ENCODE measurements around the gene NHERF2. TPM values are rescaled to one million over a fixed set of nuclear protein-coding genes. Genes with fewer than 3 reads are reported as not detected.
A peak's percentile ranks its signal among the peaks of the same experiment; 100 is the strongest.

NHERF2 gene
- polyA plus RNA-seq, 6 donors from 2014 or later, result not detected

GRCh38 chr16:2086812-2087747 lies 60.4 kb downstream of the NHERF2 start:
- no peak for DNase-seq
- Mint-ChIP-seq H3K27ac (peak overlapping the region in 1 of 6 donors; percentile 16), H3K27me3 (no peaks in the 10 kb centered on the region), H3K9me3 (no peaks in the 10 kb centered on the region), H3K4me1 (peaks cover 0 to 5% (median 4%) of the 10 kb centered on the region in 3 donors), H3K4me3 (peak overlapping the region in 2 of 8 donors; percentile 29 to 37), H3K36me3 (no peaks in the 10 kb centered on the region)
- peak; percentile 46 to 79 for ATAC-seq (ENCODE audit: low read depth in 2 of 2)

DNA sequence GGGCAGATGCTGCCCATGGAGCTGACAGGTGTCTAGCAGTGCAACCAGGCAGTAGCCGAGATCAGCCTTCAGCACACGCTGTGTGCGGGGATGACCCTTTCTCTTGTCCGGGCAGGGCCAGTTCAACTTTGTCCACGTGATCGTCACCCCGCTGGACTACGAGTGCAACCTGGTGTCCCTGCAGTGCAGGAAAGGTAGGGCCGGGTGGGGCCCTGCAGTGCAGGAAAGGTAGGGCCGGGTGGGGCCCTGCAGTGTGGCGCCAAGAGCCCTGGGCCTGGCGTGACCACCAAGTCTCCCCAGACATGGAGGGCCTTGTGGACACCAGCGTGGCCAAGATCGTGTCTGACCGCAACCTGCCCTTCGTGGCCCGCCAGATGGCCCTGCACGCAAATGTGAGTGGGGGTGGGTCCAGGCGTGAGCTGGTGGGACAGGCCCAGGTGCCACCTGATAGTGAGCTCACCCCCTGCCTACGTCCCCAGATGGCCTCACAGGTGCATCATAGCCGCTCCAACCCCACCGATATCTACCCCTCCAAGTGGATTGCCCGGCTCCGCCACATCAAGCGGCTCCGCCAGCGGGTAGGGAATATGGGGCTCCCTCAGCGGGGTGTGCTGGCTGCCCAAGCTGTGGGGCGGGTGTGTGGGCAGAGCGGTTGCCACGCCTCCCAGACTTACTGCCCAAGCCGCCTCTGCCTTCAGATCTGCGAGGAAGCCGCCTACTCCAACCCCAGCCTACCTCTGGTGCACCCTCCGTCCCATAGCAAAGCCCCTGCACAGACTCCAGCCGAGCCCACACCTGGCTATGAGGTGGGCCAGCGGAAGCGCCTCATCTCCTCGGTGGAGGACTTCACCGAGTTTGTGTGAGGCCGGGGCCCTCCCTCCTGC lies 61.3 kb downstream of the NHERF2 start:
- DNase-seq, result no peak
- no peaks in the 10 kb centered on the region for H3K4me1 Mint-ChIP-seq
- no peak overlapping the region for H3K4me3 Mint-ChIP-seq
- no peaks in the 10 kb centered on the region for H3K9me3 Mint-ChIP-seq
- ATAC-seq (ENCODE audit: low read depth in 2 of 2), result no peak
- H3K27ac Mint-ChIP-seq, result peak overlapping the region in 2 of 6 donors; percentile 16 to 62
- no peaks in the 10 kb centered on the region for H3K27me3 Mint-ChIP-seq
- H3K36me3 Mint-ChIP-seq, result no peaks in the 10 kb centered on the region

Other genes with a start within 250 kb of the NHERF2 start
- 10 to 100 TPM; 30.2 to 54.1 (median 36.2) TPM for gene SPSB3, start 244.3 kb upstream of the NHERF2 start, polyA plus RNA-seq (ENCODE audit: low read depth in 6 of 6)
- gene NUBP2, start 243.9 kb upstream of the NHERF2 start, polyA plus RNA-seq (ENCODE audit: low read depth in 6 of 6), result 100 to 1,000 TPM in 1 of 6 donors, 10 to 100 TPM in 5; 69.1 to 110 (median 81.0) TPM
- under 1 TPM in 1 of 6 donors, not detected in 5; 0.13 TPM for gene IGFALS, start 233.2 kb upstream of the NHERF2 start, polyA plus RNA-seq (ENCODE audit: low read depth in 6 of 6)
- gene HAGH, start 200.1 kb upstream of the NHERF2 start, polyA plus RNA-seq (ENCODE audit: low read depth in 6 of 6), result 10 to 100 TPM; 21.1 to 68.5 (median 39.1) TPM
- 10 to 100 TPM; 20.2 to 28.1 (median 24.5) TPM for gene FAHD1, start 199.7 kb upstream of the NHERF2 start, polyA plus RNA-seq (ENCODE audit: low read depth in 6 of 6)
- not detected for gene MEIOB, start 154.7 kb upstream of the NHERF2 start, polyA plus RNA-seq (ENCODE audit: low read depth in 6 of 6)
- not detected for gene HS3ST6, start 108.5 kb upstream of the NHERF2 start, polyA plus RNA-seq (ENCODE audit: low read depth in 6 of 6)
- 10 to 100 TPM; 15.6 to 34.5 (median 18.8) TPM for gene MSRB1, start 83.7 kb upstream of the NHERF2 start, polyA plus RNA-seq (ENCODE audit: low read depth in 6 of 6)
- gene RPL3L, start 72.2 kb upstream of the NHERF2 start, polyA plus RNA-seq (ENCODE audit: low read depth in 6 of 6), result not detected
- gene NDUFB10, start 67.4 kb upstream of the NHERF2 start, polyA plus RNA-seq (ENCODE audit: low read depth in 6 of 6), result 100 to 1,000 TPM; 163 to 200 (median 194) TPM
- 1,000 to 10,000 TPM; 5,355 to 7,267 (median 6,090) TPM for gene RPS2, start 62.1 kb upstream of the NHERF2 start, polyA plus RNA-seq (ENCODE audit: low read depth in 6 of 6)
- not detected for gene RNF151, start 60.0 kb upstream of the NHERF2 start, polyA plus RNA-seq (ENCODE audit: low read depth in 6 of 6)
- 10 to 100 TPM; 10.9 to 54.8 (median 35.4) TPM for gene TBL3, start 54.8 kb upstream of the NHERF2 start, polyA plus RNA-seq (ENCODE audit: low read depth in 6 of 6)
- gene NOXO1, start 45.4 kb upstream of the NHERF2 start, polyA plus RNA-seq (ENCODE audit: low read depth in 6 of 6), result not detected
- gene GFER, start 42.7 kb upstream of the NHERF2 start, polyA plus RNA-seq (ENCODE audit: low read depth in 6 of 6), result 10 to 100 TPM; 31.9 to 58.2 (median 37.6) TPM
- gene SYNGR3, start 36.9 kb upstream of the NHERF2 start, polyA plus RNA-seq (ENCODE audit: low read depth in 6 of 6), result 1 to 10 TPM in 5 of 6 donors, not detected in 1; 1.5 to 4.1 (median 2.8) TPM
- gene ZNF598, start 17.1 kb upstream of the NHERF2 start, polyA plus RNA-seq (ENCODE audit: low read depth in 6 of 6), result 1 to 10 TPM; 2.7 to 8.4 (median 3.9) TPM
- gene NPW, start 7.1 kb upstream of the NHERF2 start, polyA plus RNA-seq (ENCODE audit: low read depth in 6 of 6), result not detected
- 10 to 100 TPM; 21.4 to 38.3 (median 26.0) TPM for gene NTHL1, start 20.9 kb downstream of the NHERF2 start, polyA plus RNA-seq (ENCODE audit: low read depth in 6 of 6)
- 10 to 100 TPM; 16.6 to 45.0 (median 24.9) TPM for gene TSC2, start 21.1 kb downstream of the NHERF2 start, polyA plus RNA-seq (ENCODE audit: low read depth in 6 of 6)
- 10 to 100 TPM in 1 of 6 donors, 1 to 10 TPM in 5; 2.8 to 10.4 (median 4.0) TPM for gene PKD1, start 109.0 kb downstream of the NHERF2 start, polyA plus RNA-seq (ENCODE audit: low read depth in 6 of 6)
- gene RAB26, start 121.7 kb downstream of the NHERF2 start, polyA plus RNA-seq (ENCODE audit: low read depth in 6 of 6), result 1 to 10 TPM in 4 of 6 donors, under 1 TPM in 1, not detected in 1; 0.66 to 2.7 (median 1.4) TPM
- gene TRAF7, start 128.9 kb downstream of the NHERF2 start, polyA plus RNA-seq (ENCODE audit: low read depth in 6 of 6), result 1 to 10 TPM; 4.2 to 9.4 (median 5.6) TPM
- not detected for gene CASKIN1, start 169.7 kb downstream of the NHERF2 start, polyA plus RNA-seq (ENCODE audit: low read depth in 6 of 6)
- 10 to 100 TPM; 28.1 to 43.1 (median 33.4) TPM for gene MLST8, start 178.6 kb downstream of the NHERF2 start, polyA plus RNA-seq (ENCODE audit: low read depth in 6 of 6)
- gene BRICD5, start 184.0 kb downstream of the NHERF2 start, polyA plus RNA-seq (ENCODE audit: low read depth in 6 of 6), result under 1 TPM in 2 of 6 donors, not detected in 4; 0.48 to 0.49 TPM
- gene PGP, start 187.9 kb downstream of the NHERF2 start, polyA plus RNA-seq (ENCODE audit: low read depth in 6 of 6), result 10 to 100 TPM in 2 of 6 donors, 1 to 10 TPM in 4; 5.7 to 11.0 (median 9.5) TPM
- 10 to 100 TPM in 2 of 6 donors, 1 to 10 TPM in 4; 6.4 to 16.1 (median 8.9) TPM for gene E4F1, start 196.7 kb downstream of the NHERF2 start, polyA plus RNA-seq (ENCODE audit: low read depth in 6 of 6)
- under 1 TPM in 1 of 6 donors, not detected in 5; 0.30 TPM for gene DNASE1L2, start 209.5 kb downstream of the NHERF2 start, polyA plus RNA-seq (ENCODE audit: low read depth in 6 of 6)
- gene ECI1, start 224.7 kb downstream of the NHERF2 start, polyA plus RNA-seq (ENCODE audit: low read depth in 6 of 6), result 10 to 100 TPM; 41.7 to 55.1 (median 48.6) TPM
- 100 to 1,000 TPM; 238 to 325 (median 252) TPM for gene RNPS1, start 241.2 kb downstream of the NHERF2 start, polyA plus RNA-seq (ENCODE audit: low read depth in 6 of 6)

All from naive B cell (primary cell).